CD4-positive, CD25-positive, alpha-beta regulatory T cell (primary cell): Measurements from ENCODE around the gene IL7R. TPM values are rescaled to one million over a fixed set of nuclear protein-coding genes. Genes with fewer than 3 reads are reported as not detected.

ENCODE experiments used
- ATAC-seq, 2 donors: fragments of 150-1000 bp; cut with Tn5 transposase; one replicate each; pipeline ENCODE4 v1.10.0; 2021; ENCODE audit warnings: low read depth in 2 of 2, moderate number of reproducible peaks in 2 of 2, moderate library complexity in 1 of 2
- DNase-seq, 3 donors: peaks; one replicate each; pipeline versions ENCODE4 v3.0.0 to v3.0.0-alpha.2; 2012 to 2022; ENCODE audit warnings: mixed read lengths in 1 of 3
- H3K27ac ChIP-seq: one replicate; pipeline ENCODE4 v1.7.0; 2013; ENCODE audit warnings: mild to moderate bottlenecking, low read length; ENCODE audit not compliant: insufficient read depth, poor library complexity, severe bottlenecking
- H3K27me3 ChIP-seq: one replicate; pipeline ENCODE4 v1.7.0; 2013; ENCODE audit warnings: low read length; ENCODE audit not compliant: control insufficient read depth, insufficient read depth
- H3K36me3 ChIP-seq: one replicate; pipeline ENCODE4 v1.7.0; 2013; ENCODE audit warnings: mild to moderate bottlenecking, low read length, moderate library complexity; ENCODE audit not compliant: control insufficient read depth, insufficient read depth
- H3K4me1 ChIP-seq: 2 replicates; pipeline ENCODE4 v1.7.0; 2013; ENCODE audit warnings: mild to moderate bottlenecking, low read length; ENCODE audit not compliant: insufficient read depth, control insufficient read depth, poor library complexity, severe bottlenecking
- H3K4me3 ChIP-seq: one replicate; pipeline ENCODE4 v1.7.0; 2013; ENCODE audit warnings: low read depth, mild to moderate bottlenecking, low read length, moderate library complexity
- H3K9me3 ChIP-seq, 2 experiments: 1 replicate in 1 of 2; 2 replicates in 1 of 2; pipeline ENCODE4 v1.7.0; 2013; ENCODE audit warnings: low read length in 2 of 2, mild to moderate bottlenecking in 1 of 2, moderate library complexity in 1 of 2; ENCODE audit not compliant: control insufficient read depth in 2 of 2
- H3K27ac Mint-ChIP-seq, 3 donors: one replicate each; pipeline ENCODE4 v1.8.0; 2020 to 2022; ENCODE audit warnings: mild to moderate bottlenecking in 3 of 3, mixed read lengths in 3 of 3, moderate library complexity in 2 of 3
- H3K27me3 Mint-ChIP-seq: one replicate; pipeline ENCODE4 v1.8.0; 2022; ENCODE audit warnings: mild to moderate bottlenecking, mixed read lengths
- H3K36me3 Mint-ChIP-seq: one replicate; pipeline ENCODE4 v1.8.0; 2020; ENCODE audit warnings: mixed read lengths
- H3K4me1 Mint-ChIP-seq, 4 donors: one replicate each; pipeline ENCODE4 v1.8.0; 2020 to 2022; ENCODE audit warnings: mixed read lengths in 4 of 4, mild to moderate bottlenecking in 1 of 4
- H3K4me3 Mint-ChIP-seq, 4 donors: one replicate each; pipeline ENCODE4 v1.8.0; 2020 to 2022; ENCODE audit warnings: mild to moderate bottlenecking in 4 of 4, mixed read lengths in 4 of 4, moderate library complexity in 3 of 4
- H3K9me3 Mint-ChIP-seq, 7 donors: one replicate each; pipeline ENCODE4 v1.8.0; 2020 to 2022; ENCODE audit warnings: mixed read lengths in 7 of 7, mild to moderate bottlenecking in 3 of 7, moderate library complexity in 2 of 7
- polyA plus RNA-seq, 4 donors: library from polyadenylated mRNA; unstranded; fragments of 300-500 nt; fragmentation: Illumina TruSeq; gene quantifications; one replicate each; pipeline ENCODE4 v1.2.3, GENCODE V29; 2021
- total RNA-seq: library from RNA; stranded (reverse); gene quantifications from one replicate; pipeline ENCODE4 v1.2.3, GENCODE V29; 2022

The IL7R gene
- total and polyA plus RNA-seq, 5 donors from 2014 or later: 110 to 394 (median 295) TPM

- Histone ChIP-seq H3K27ac (no peak overlapping the region), H3K4me1 (peaks cover 2% of the 10 kb centered on the region), H3K36me3 (peaks cover 80% of the 10 kb centered on the region), H3K27me3 (no peaks in the 10 kb centered on the region), H3K9me3 (no peaks in the 10 kb centered on the region), H3K4me3 (no peak overlapping the region)
- peaks cover 0 to 4% (median 0%) of the 10 kb centered on the region in 7 donors for H3K9me3 Mint-ChIP-seq
- DNase-seq: no peak
- peaks cover 85% of the 10 kb centered on the region for H3K36me3 Mint-ChIP-seq
- peak overlapping the region in 1 of 4 donors; percentile 16 for H3K4me3 Mint-ChIP-seq
- peak overlapping the region in 2 of 3 donors; percentile 2 to 14 for H3K27ac Mint-ChIP-seq
- no peaks in the 10 kb centered on the region for H3K27me3 Mint-ChIP-seq
- ATAC-seq: no peak
- H3K4me1 Mint-ChIP-seq: peaks cover 27 to 88% (median 51%) of the 10 kb centered on the region in 4 donors
These were observed 20.2 kb downstream of the IL7R start for GRCh38 chr5:35876922-35877321.

- peak overlapping the region in 2 of 4 donors; percentile 7 to 16 for H3K4me3 Mint-ChIP-seq
- H3K9me3 Mint-ChIP-seq: peaks cover 0 to 4% (median 0%) of the 10 kb centered on the region in 7 donors
- peaks cover 3% of the 10 kb centered on the region for H3K4me1 ChIP-seq
These were observed 21.0 kb downstream of the IL7R start for GRCh38 chr5:35877655-35878054.

GRCh38 chr5:35878079-35878478 lies 21.4 kb downstream of the IL7R start:
- Mint-ChIP-seq H3K4me3 (peak overlapping the region in 1 of 4 donors; percentile 7), H3K27me3 (no peaks in the 10 kb centered on the region), H3K9me3 (peaks cover 0 to 4% (median 0%) of the 10 kb centered on the region in 7 donors), H3K36me3 (peaks cover 80% of the 10 kb centered on the region), H3K4me1 (peaks cover 33 to 89% (median 53%) of the 10 kb centered on the region in 4 donors), H3K27ac (peak overlapping the region; percentile 14 to 43 (median 27))
- ATAC-seq (no peak), DNase-seq (no peak)
- Histone ChIP-seq H3K4me1 (peaks cover 3% of the 10 kb centered on the region), H3K27me3 (no peaks in the 10 kb centered on the region), H3K4me3 (no peak overlapping the region), H3K36me3 (peaks cover 68% of the 10 kb centered on the region), H3K27ac (peak overlapping the region; percentile 37), H3K9me3 (no peaks in the 10 kb centered on the region)

More at GRCh38 chr5:35877655-35878054, 21.0 kb downstream of the IL7R start:
- no peak for ATAC-seq
- Histone ChIP-seq H3K27ac (peak overlapping the region; percentile 37), H3K36me3 (peaks cover 73% of the 10 kb centered on the region), H3K27me3 (no peaks in the 10 kb centered on the region), H3K9me3 (no peaks in the 10 kb centered on the region), H3K4me3 (no peak overlapping the region)
- H3K27ac Mint-ChIP-seq: peak overlapping the region; percentile 2 to 43 (median 14)
- peaks cover 83% of the 10 kb centered on the region for H3K36me3 Mint-ChIP-seq
- H3K4me1 Mint-ChIP-seq: peaks cover 33 to 90% (median 53%) of the 10 kb centered on the region in 4 donors
- no peaks in the 10 kb centered on the region for H3K27me3 Mint-ChIP-seq
- DNase-seq: no peak

- no peak for DNase-seq
- Mint-ChIP-seq H3K27me3 (no peaks in the 10 kb centered on the region), H3K36me3 (peaks cover 77% of the 10 kb centered on the region), H3K27ac (peak overlapping the region; percentile 38 to 75 (median 61)), H3K4me3 (peak overlapping the region in 2 of 4 donors; percentile 12), H3K9me3 (peaks cover 0 to 4% (median 0%) of the 10 kb centered on the region in 7 donors), H3K4me1 (peaks cover 33 to 90% (median 61%) of the 10 kb centered on the region in 4 donors)
- H3K9me3 ChIP-seq: no peaks in the 10 kb centered on the region
- no peak for ATAC-seq
- H3K36me3 ChIP-seq: peaks cover 58% of the 10 kb centered on the region
- no peaks in the 10 kb centered on the region for H3K27me3 ChIP-seq
- H3K27ac ChIP-seq: no peak overlapping the region
- peaks cover 8% of the 10 kb centered on the region for H3K4me1 ChIP-seq
- H3K4me3 ChIP-seq: no peak overlapping the region
These were observed 22.4 kb downstream of the IL7R start for GRCh38 chr5:35879096-35879495.

GRCh38 chr5:35879649-35880048 lies 23.0 kb downstream of the IL7R start:
- ATAC-seq: no peak
- peaks cover 53% of the 10 kb centered on the region for H3K36me3 ChIP-seq
- Mint-ChIP-seq H3K4me3 (peak overlapping the region in 1 of 4 donors; percentile 23), H3K4me1 (peaks cover 33 to 90% (median 60%) of the 10 kb centered on the region in 4 donors), H3K27me3 (no peaks in the 10 kb centered on the region), H3K9me3 (peaks cover 0 to 4% (median 0%) of the 10 kb centered on the region in 7 donors), H3K27ac (peak overlapping the region in 2 of 3 donors; percentile 38 to 68), H3K36me3 (peaks cover 72% of the 10 kb centered on the region)
- H3K27me3 ChIP-seq: no peaks in the 10 kb centered on the region
- no peak for DNase-seq
- H3K9me3 ChIP-seq: no peaks in the 10 kb centered on the region
- no peak overlapping the region for H3K27ac ChIP-seq
- H3K4me1 ChIP-seq: peaks cover 14% of the 10 kb centered on the region
- H3K4me3 ChIP-seq: no peak overlapping the region

GRCh38 chr5:35880156-35880555 lies 23.5 kb downstream of the IL7R start:
- Histone ChIP-seq H3K9me3 (no peaks in the 10 kb centered on the region), H3K27ac (no peak overlapping the region), H3K4me1 (peaks cover 19% of the 10 kb centered on the region), H3K36me3 (peaks cover 48% of the 10 kb centered on the region), H3K4me3 (no peak overlapping the region), H3K27me3 (no peaks in the 10 kb centered on the region)
- Mint-ChIP-seq H3K36me3 (peaks cover 67% of the 10 kb centered on the region), H3K9me3 (peaks cover 0 to 4% (median 0%) of the 10 kb centered on the region in 7 donors), H3K4me1 (peaks cover 33 to 87% (median 57%) of the 10 kb centered on the region in 4 donors), H3K27me3 (no peaks in the 10 kb centered on the region), H3K27ac (peak overlapping the region in 1 of 3 donors; percentile 88), H3K4me3 (no peak overlapping the region)
- DNase-seq (no peak), ATAC-seq (no peak)

GRCh38 chr5:35881758-35882157 lies 25.1 kb downstream of the IL7R start:
- Mint-ChIP-seq H3K4me1 (peaks cover 24 to 73% (median 52%) of the 10 kb centered on the region in 4 donors), H3K27me3 (no peaks in the 10 kb centered on the region), H3K4me3 (peak overlapping the region in 1 of 4 donors; percentile 49), H3K36me3 (peaks cover 51% of the 10 kb centered on the region), H3K27ac (peak overlapping the region in 2 of 3 donors; percentile 58 to 79), H3K9me3 (peaks cover 0 to 4% (median 0%) of the 10 kb centered on the region in 7 donors)
- Histone ChIP-seq H3K9me3 (no peaks in the 10 kb centered on the region), H3K27me3 (no peaks in the 10 kb centered on the region), H3K4me3 (no peak overlapping the region), H3K27ac (peak overlapping the region; percentile 50), H3K4me1 (peaks cover 19% of the 10 kb centered on the region), H3K36me3 (peaks cover 32% of the 10 kb centered on the region)
- ATAC-seq: no peak
- no peak for DNase-seq
